ENCODE results near the gene ELMO1.

Gene ELMO1

GRCh38 chr7:36905841-36906240, 542.8 kb downstream of the ELMO1 start:
- in situ Hi-C loops (cut with MboI; ENCODE audit: low sequenced_read_pairs) = no loop called here

- in situ Hi-C loops (cut with MboI; ENCODE audit: low sequenced_read_pairs) = no loop called here
Observed at GRCh38 chr7:36904802-36905201, 543.9 kb downstream of the ELMO1 start.

GRCh38 chr7:36904101-36904500, 544.6 kb downstream of the ELMO1 start:
- in situ Hi-C loops (cut with MboI; ENCODE audit: low sequenced_read_pairs) = no loop called here

GRCh38 chr7:36900988-36901710, 547.5 kb downstream of the ELMO1 start:
- in situ Hi-C loops (cut with MboI; ENCODE audit: low sequenced_read_pairs) = no loop called here

GRCh38 chr7:36898186-36898585, 550.5 kb downstream of the ELMO1 start:
- in situ Hi-C loops (cut with MboI; ENCODE audit: low sequenced_read_pairs) = no loop called here

- in situ Hi-C loops (cut with MboI; ENCODE audit: low sequenced_read_pairs) = no loop called here
Observed at GRCh38 chr7:36896956-36897590, 551.6 kb downstream of the ELMO1 start.

- in situ Hi-C loops (cut with MboI; ENCODE audit: low sequenced_read_pairs) = no loop called here
Observed at GRCh38 chr7:36896418-36896817, 552.2 kb downstream of the ELMO1 start.

- in situ Hi-C loops (cut with MboI; ENCODE audit: low sequenced_read_pairs) = no loop called here
Observed at GRCh38 chr7:36895192-36895591, 553.5 kb downstream of the ELMO1 start.

GRCh38 chr7:36894190-36894589, 554.5 kb downstream of the ELMO1 start:
- in situ Hi-C loops (cut with MboI; ENCODE audit: low sequenced_read_pairs) = no loop called here

GRCh38 chr7:36889182-36889581, 559.5 kb downstream of the ELMO1 start:
- in situ Hi-C loops (cut with MboI; ENCODE audit: low sequenced_read_pairs) = no loop called here

- in situ Hi-C loops (cut with MboI; ENCODE audit: low sequenced_read_pairs) = no loop called here
Observed at GRCh38 chr7:36887969-36888368, 560.7 kb downstream of the ELMO1 start.

- in situ Hi-C loops (cut with MboI; ENCODE audit: low sequenced_read_pairs) = no loop called here
Observed at GRCh38 chr7:36887233-36887632, 561.4 kb downstream of the ELMO1 start.

GRCh38 chr7:36884910-36885309, 563.8 kb downstream of the ELMO1 start:
- in situ Hi-C loops (cut with MboI; ENCODE audit: low sequenced_read_pairs) = no loop called here

- in situ Hi-C loops (cut with MboI; ENCODE audit: low sequenced_read_pairs) = no loop called here
Observed at GRCh38 chr7:36884351-36884750, 564.3 kb downstream of the ELMO1 start.

GRCh38 chr7:36881233-36881874, 567.3 kb downstream of the ELMO1 start:
- in situ Hi-C loops (cut with MboI; ENCODE audit: low sequenced_read_pairs) = no loop called here

GRCh38 chr7:36880108-36880507, 568.6 kb downstream of the ELMO1 start:
- in situ Hi-C loops (cut with MboI; ENCODE audit: low sequenced_read_pairs) = no loop called here

GRCh38 chr7:36879021-36879420, 569.6 kb downstream of the ELMO1 start:
- in situ Hi-C loops (cut with MboI; ENCODE audit: low sequenced_read_pairs) = no loop called here

- in situ Hi-C loops (cut with MboI; ENCODE audit: low sequenced_read_pairs) = no loop called here
Observed at GRCh38 chr7:36878288-36878687, 570.4 kb downstream of the ELMO1 start.

GRCh38 chr7:36875794-36876193, 572.9 kb downstream of the ELMO1 start:
- in situ Hi-C loops (cut with MboI; ENCODE audit: low sequenced_read_pairs) = no loop called here

- in situ Hi-C loops (cut with MboI; ENCODE audit: low sequenced_read_pairs) = no loop called here
Observed at GRCh38 chr7:36874041-36874440, 574.6 kb downstream of the ELMO1 start.

- in situ Hi-C loops (cut with MboI; ENCODE audit: low sequenced_read_pairs) = no loop called here
Observed at GRCh38 chr7:36871863-36872262, 576.8 kb downstream of the ELMO1 start.

GRCh38 chr7:36871355-36871738, 577.3 kb downstream of the ELMO1 start:
- in situ Hi-C loops (cut with MboI; ENCODE audit: low sequenced_read_pairs) = no loop called here

Measured in hTERT RPE-1 (cell line).